HG02970 (cell line): Measurements from ENCODE around the gene PPP4R3C.
"Not testable (repeated sequence)": the region's sequence is repeated elsewhere in the genome, so short reads cannot be mapped to it uniquely, and the experiment has no call there.

ENCODE experiments used
- ATAC-seq: cut with Tn5 transposase; IDR thresholded peaks from one replicate; pipeline ENCODE4 v1.9.1; 2021; ENCODE audit warnings: mild to moderate bottlenecking, moderate library complexity, moderate number of reproducible peaks; ENCODE audit not compliant: unreplicated experiment, low FRiP score

The PPP4R3C gene

GRCh38 chrX:27463187-27463586 lies at the start of gene PPP4R3C:
Gene PPP4R3C, minus strand, starts transcription at chrX:27463341. Its CDS starts 45 bp downstream, at chrX:27463296.
- ATAC-seq = no peak

GRCh38 chrX:27491397-27491796 lies 28.3 kb upstream of the PPP4R3C start:
- ATAC-seq = no peak

GRCh38 chrX:27466051-27466450 lies 2.9 kb upstream of the PPP4R3C start:
- ATAC-seq = no peak

- ATAC-seq = no peak
These were observed 1.9 kb upstream of the PPP4R3C start for GRCh38 chrX:27465036-27465435.

GRCh38 chrX:27459129-27459528 lies 4.0 kb downstream of the PPP4R3C start:
- not testable (repeated sequence) for ATAC-seq

- not testable (repeated sequence) for ATAC-seq
These were observed 4.6 kb downstream of the PPP4R3C start for GRCh38 chrX:27458544-27458943.

- no peak for ATAC-seq
These were observed 11.8 kb downstream of the PPP4R3C start for GRCh38 chrX:27451324-27451723.

GRCh38 chrX:27446423-27446822 lies 16.7 kb downstream of the PPP4R3C start:
- ATAC-seq = no peak

- no peak for ATAC-seq
These were observed 17.7 kb downstream of the PPP4R3C start for GRCh38 chrX:27445438-27445837.

- peak; percentile 64 for ATAC-seq
These were observed 18.8 kb downstream of the PPP4R3C start for GRCh38 chrX:27444093-27444908.

- ATAC-seq = not testable (repeated sequence)
These were observed 20.7 kb downstream of the PPP4R3C start for GRCh38 chrX:27442392-27442791.

- no peak for ATAC-seq
These were observed 23.4 kb downstream of the PPP4R3C start for GRCh38 chrX:27439771-27440170.

GRCh38 chrX:27438937-27439336 lies 24.2 kb downstream of the PPP4R3C start:
- no peak for ATAC-seq

GRCh38 chrX:27435031-27435430 lies 28.1 kb downstream of the PPP4R3C start:
- no peak for ATAC-seq
